ENCODE results near the gene DUSP22.

DUSP22 gene

DNA sequence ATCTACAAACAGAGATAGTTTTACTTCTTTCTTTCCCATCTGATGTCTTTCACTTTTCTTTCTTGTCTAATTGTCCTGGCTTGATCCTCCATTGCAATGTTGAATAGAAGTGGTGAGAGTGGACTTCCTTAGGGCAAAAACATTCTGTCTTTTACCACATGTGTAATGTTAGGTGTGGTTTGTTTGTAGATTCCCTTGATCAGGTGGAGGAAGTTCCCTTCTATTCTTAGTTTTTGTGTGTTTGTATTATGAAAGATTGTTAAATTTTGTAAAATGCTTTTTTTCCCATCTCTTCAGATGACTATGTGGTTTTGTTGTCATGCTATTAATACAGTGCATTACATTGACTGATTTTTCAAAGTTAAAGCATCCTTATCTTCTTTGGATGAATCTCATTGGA lies 41.6 kb upstream of the DUSP22 start:
- Histone ChIP-seq H3K9ac (ENCODE audit: low read length) (no peak overlapping the region), H3K23ac (ENCODE audit: low read length in 2 of 2) (no peak overlapping the region), H3K18ac (ENCODE audit: low read depth in 1 of 2, low read length in 2 of 2) (no peak overlapping the region), H2BK5ac (ENCODE audit: low read depth, low read length, poor library complexity, severe bottlenecking) (no peak overlapping the region), H3K4me1 (ENCODE audit: control insufficient read depth, insufficient read depth, low read depth, low read length) (no peaks in the 10 kb centered on the region), H2AK5ac (ENCODE audit: low read length, severe bottlenecking) (no peak overlapping the region), H2AFZ (ENCODE audit: low read depth, low read length) (no peak overlapping the region), H3K27me3 (ENCODE audit: control insufficient read depth in 1 of 2, insufficient read depth in 1 of 2, low read length in 2 of 2) (no peaks in the 10 kb centered on the region), H3K4ac (ENCODE audit: low read depth in 1 of 2, low read length in 2 of 2) (no peak overlapping the region), H3K14ac (ENCODE audit: low read length in 2 of 2) (no peak overlapping the region), H2BK120ac (ENCODE audit: low read depth, low read length) (no peak overlapping the region), H3K79me1 (replicated peaks; ENCODE audit: low read length, poor library complexity, severe bottlenecking) (no peaks in the 10 kb centered on the region), H2BK12ac (ENCODE audit: low read length in 2 of 2) (no peak overlapping the region), H2BK15ac (ENCODE audit: low read depth, poor library complexity, severe bottlenecking) (no peak overlapping the region), H3K4me2 (ENCODE audit: low read length, poor library complexity, severe bottlenecking) (no peak overlapping the region), H3K36me3 (ENCODE audit: control insufficient read depth in 1 of 2, insufficient read depth in 2 of 2, low read depth in 1 of 2, low read length in 2 of 2) (no peaks in the 10 kb centered on the region), H4K91ac (ENCODE audit: low read length) (no peak overlapping the region), H3K27ac (ENCODE audit: low read length, poor library complexity, severe bottlenecking) (no peak overlapping the region), H4K8ac (ENCODE audit: low read length) (no peak overlapping the region), H3K9me3 (ENCODE audit: control insufficient read depth, low read length) (no peaks in the 10 kb centered on the region), H3K4me3 (ENCODE audit: insufficient read depth in 1 of 2, low read depth in 1 of 2, low read length in 2 of 2) (no peak overlapping the region)
- DNase-seq, result no peak

DNA sequence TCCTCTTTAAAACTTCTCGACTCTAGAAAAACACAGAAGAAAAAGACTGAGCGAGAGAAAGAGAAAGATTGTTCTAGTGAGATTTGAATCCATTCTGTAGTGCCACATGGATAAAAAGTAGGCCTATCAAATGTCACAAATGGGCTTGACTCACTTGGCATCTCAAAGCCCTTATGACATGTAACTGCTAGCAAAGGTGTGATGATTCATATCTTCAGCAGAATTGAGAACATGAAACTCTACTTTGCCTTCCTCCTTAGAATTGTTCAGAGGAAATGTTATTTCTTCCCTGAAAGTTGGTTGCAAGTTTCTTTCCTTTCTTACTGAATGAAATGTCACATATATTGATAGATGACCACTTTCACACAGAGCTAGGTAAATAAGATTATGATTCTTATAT lies 40.4 kb upstream of the DUSP22 start:
- no peak overlapping the region for H3K18ac ChIP-seq (ENCODE audit: low read depth in 1 of 2, low read length in 2 of 2)
- no peak overlapping the region for H2AK5ac ChIP-seq (ENCODE audit: low read length, severe bottlenecking)
- H3K27me3 ChIP-seq (ENCODE audit: control insufficient read depth in 1 of 2, insufficient read depth in 1 of 2, low read length in 2 of 2), result no peaks in the 10 kb centered on the region
- H3K79me1 ChIP-seq (replicated peaks; ENCODE audit: low read length, poor library complexity, severe bottlenecking), result no peaks in the 10 kb centered on the region
- no peak overlapping the region for H2BK15ac ChIP-seq (ENCODE audit: low read depth, poor library complexity, severe bottlenecking)
- H3K14ac ChIP-seq (ENCODE audit: low read length in 2 of 2), result no peak overlapping the region
- H2AFZ ChIP-seq (ENCODE audit: low read depth, low read length), result no peak overlapping the region
- H3K23ac ChIP-seq (ENCODE audit: low read length in 2 of 2), result no peak overlapping the region
- DNase-seq, result no peak
- H2BK5ac ChIP-seq (ENCODE audit: low read depth, low read length, poor library complexity, severe bottlenecking), result no peak overlapping the region
- H3K36me3 ChIP-seq (ENCODE audit: control insufficient read depth in 1 of 2, insufficient read depth in 2 of 2, low read depth in 1 of 2, low read length in 2 of 2), result no peaks in the 10 kb centered on the region
- H3K9ac ChIP-seq (ENCODE audit: low read length), result no peak overlapping the region
- no peak overlapping the region for H2BK120ac ChIP-seq (ENCODE audit: low read depth, low read length)
- no peak overlapping the region for H4K91ac ChIP-seq (ENCODE audit: low read length)
- H2BK12ac ChIP-seq (ENCODE audit: low read length in 2 of 2), result no peak overlapping the region
- H3K4me3 ChIP-seq (ENCODE audit: insufficient read depth in 1 of 2, low read depth in 1 of 2, low read length in 2 of 2), result no peak overlapping the region
- no peaks in the 10 kb centered on the region for H3K4me1 ChIP-seq (ENCODE audit: control insufficient read depth, insufficient read depth, low read depth, low read length)
- H3K4ac ChIP-seq (ENCODE audit: low read depth in 1 of 2, low read length in 2 of 2), result no peak overlapping the region
- no peak overlapping the region for H3K4me2 ChIP-seq (ENCODE audit: low read length, poor library complexity, severe bottlenecking)
- H3K9me3 ChIP-seq (ENCODE audit: control insufficient read depth, low read length), result no peaks in the 10 kb centered on the region
- no peak overlapping the region for H3K27ac ChIP-seq (ENCODE audit: low read length, poor library complexity, severe bottlenecking)
- 80% methylated on average over 2 of the region's 2 CpGs for WGBS
- no peak overlapping the region for H4K8ac ChIP-seq (ENCODE audit: low read length)

DNA sequence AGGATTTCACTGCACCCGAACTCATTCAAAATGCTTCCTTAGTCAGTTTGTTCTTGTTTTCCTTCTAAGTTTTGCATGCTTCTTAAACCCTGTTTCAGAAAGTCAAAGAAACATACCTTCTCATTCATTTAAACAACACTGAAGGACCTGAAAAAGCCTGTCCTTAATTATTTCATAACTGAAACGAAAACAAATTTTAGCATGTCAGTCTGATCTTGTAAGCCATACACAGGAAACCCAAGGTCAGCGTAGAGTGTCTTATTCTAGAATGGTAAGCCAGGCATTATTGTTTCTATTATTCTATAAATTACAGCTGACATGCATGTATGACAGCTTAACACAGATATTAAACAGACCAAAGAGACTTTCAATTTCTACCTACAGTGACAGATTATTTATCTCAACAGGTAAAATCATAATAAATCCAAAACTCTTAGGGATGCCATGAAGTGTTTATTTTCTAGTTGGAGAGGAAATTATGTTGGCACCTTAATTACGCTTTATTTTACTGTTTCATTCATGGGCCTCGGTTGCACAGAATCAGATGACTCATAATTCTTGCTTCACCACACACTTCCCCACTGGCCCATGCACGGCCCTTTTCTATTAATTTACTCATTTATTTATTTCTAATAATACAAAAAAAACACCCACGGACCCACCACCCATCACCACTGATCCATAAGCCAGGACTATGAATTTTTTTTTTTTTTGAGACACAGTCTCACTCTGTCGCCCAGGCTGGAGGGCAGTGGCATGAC lies 39.3 kb upstream of the DUSP22 start:
- Histone ChIP-seq H2BK120ac (ENCODE audit: low read depth, low read length) (no peak overlapping the region), H3K36me3 (ENCODE audit: control insufficient read depth in 1 of 2, insufficient read depth in 2 of 2, low read depth in 1 of 2, low read length in 2 of 2) (no peaks in the 10 kb centered on the region), H3K9ac (ENCODE audit: low read length) (no peak overlapping the region), H3K4me3 (ENCODE audit: insufficient read depth in 1 of 2, low read depth in 1 of 2, low read length in 2 of 2) (no peak overlapping the region), H4K91ac (ENCODE audit: low read length) (no peak overlapping the region), H3K27me3 (ENCODE audit: control insufficient read depth in 1 of 2, insufficient read depth in 1 of 2, low read length in 2 of 2) (no peaks in the 10 kb centered on the region), H3K4me1 (ENCODE audit: control insufficient read depth, insufficient read depth, low read depth, low read length) (no peaks in the 10 kb centered on the region), H3K9me3 (ENCODE audit: control insufficient read depth, low read length) (no peaks in the 10 kb centered on the region), H2AFZ (ENCODE audit: low read depth, low read length) (no peak overlapping the region), H3K23ac (ENCODE audit: low read length in 2 of 2) (no peak overlapping the region), H3K4me2 (ENCODE audit: low read length, poor library complexity, severe bottlenecking) (no peak overlapping the region), H2AK5ac (ENCODE audit: low read length, severe bottlenecking) (no peak overlapping the region), H3K27ac (ENCODE audit: low read length, poor library complexity, severe bottlenecking) (no peak overlapping the region), H3K79me1 (replicated peaks; ENCODE audit: low read length, poor library complexity, severe bottlenecking) (no peaks in the 10 kb centered on the region), H2BK15ac (ENCODE audit: low read depth, poor library complexity, severe bottlenecking) (no peak overlapping the region), H2BK5ac (ENCODE audit: low read depth, low read length, poor library complexity, severe bottlenecking) (no peak overlapping the region), H4K8ac (ENCODE audit: low read length) (no peak overlapping the region), H3K14ac (ENCODE audit: low read length in 2 of 2) (no peak overlapping the region), H3K18ac (ENCODE audit: low read depth in 1 of 2, low read length in 2 of 2) (no peak overlapping the region), H3K4ac (ENCODE audit: low read depth in 1 of 2, low read length in 2 of 2) (no peak overlapping the region), H2BK12ac (ENCODE audit: low read length in 2 of 2) (no peak overlapping the region)
- no peak for DNase-seq
- 85% methylated on average over 7 of the region's 8 CpGs for WGBS

DNA sequence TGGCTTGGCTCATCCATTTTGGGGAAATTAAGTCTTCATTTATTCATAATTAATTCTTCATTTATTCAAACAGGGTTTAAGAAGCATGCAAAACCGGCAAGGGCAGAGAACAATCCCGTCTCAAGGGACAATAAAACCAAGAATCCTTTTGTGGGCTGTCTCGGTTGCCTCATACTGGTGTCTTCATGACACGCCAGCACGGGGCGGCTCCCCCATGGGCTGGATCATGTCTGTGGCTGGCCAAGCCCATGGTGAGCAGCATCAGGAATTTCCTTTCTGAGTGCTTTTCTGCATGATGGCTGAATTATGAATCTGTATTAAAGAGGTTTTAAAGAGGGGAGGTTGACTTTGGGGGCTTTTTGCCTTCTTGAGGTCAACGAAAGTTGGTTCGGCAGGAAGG lies 38.3 kb upstream of the DUSP22 start:
- Histone ChIP-seq H2BK5ac (ENCODE audit: low read depth, low read length, poor library complexity, severe bottlenecking) (no peak overlapping the region), H3K36me3 (ENCODE audit: control insufficient read depth in 1 of 2, insufficient read depth in 2 of 2, low read depth in 1 of 2, low read length in 2 of 2) (no peaks in the 10 kb centered on the region), H3K4ac (ENCODE audit: low read depth in 1 of 2, low read length in 2 of 2) (no peak overlapping the region), H3K4me3 (ENCODE audit: insufficient read depth in 1 of 2, low read depth in 1 of 2, low read length in 2 of 2) (no peak overlapping the region), H3K27me3 (ENCODE audit: control insufficient read depth in 1 of 2, insufficient read depth in 1 of 2, low read length in 2 of 2) (no peaks in the 10 kb centered on the region), H3K18ac (ENCODE audit: low read depth in 1 of 2, low read length in 2 of 2) (no peak overlapping the region), H2AK5ac (ENCODE audit: low read length, severe bottlenecking) (no peak overlapping the region), H4K8ac (ENCODE audit: low read length) (no peak overlapping the region), H2BK15ac (ENCODE audit: low read depth, poor library complexity, severe bottlenecking) (no peak overlapping the region), H3K4me2 (ENCODE audit: low read length, poor library complexity, severe bottlenecking) (no peak overlapping the region), H3K23ac (ENCODE audit: low read length in 2 of 2) (no peak overlapping the region), H3K9me3 (ENCODE audit: control insufficient read depth, low read length) (no peaks in the 10 kb centered on the region), H3K4me1 (ENCODE audit: control insufficient read depth, insufficient read depth, low read depth, low read length) (no peaks in the 10 kb centered on the region), H2BK12ac (ENCODE audit: low read length in 2 of 2) (no peak overlapping the region), H3K79me1 (replicated peaks; ENCODE audit: low read length, poor library complexity, severe bottlenecking) (no peaks in the 10 kb centered on the region), H3K14ac (ENCODE audit: low read length in 2 of 2) (no peak overlapping the region), H2AFZ (ENCODE audit: low read depth, low read length) (no peak overlapping the region), H3K9ac (ENCODE audit: low read length) (no peak overlapping the region), H3K27ac (ENCODE audit: low read length, poor library complexity, severe bottlenecking) (no peak overlapping the region), H4K91ac (ENCODE audit: low read length) (no peak overlapping the region), H2BK120ac (ENCODE audit: low read depth, low read length) (no peak overlapping the region)
- WGBS, result 92% methylated on average over 8 of the region's 8 CpGs
- DNase-seq, result no peak
